GM15510 (cell line): Measurements from ENCODE around the gene DTNBP1.

Experiments
- POLR2A ChIP-seq: IDR thresholded peaks from 3 replicates; pipeline ENCODE4 v1.6.1; 2011; ENCODE audit warnings: borderline replicate concordance; ENCODE audit not compliant: insufficient read length; ENCODE audit errors: extremely low read depth

DTNBP1 gene

DNA sequence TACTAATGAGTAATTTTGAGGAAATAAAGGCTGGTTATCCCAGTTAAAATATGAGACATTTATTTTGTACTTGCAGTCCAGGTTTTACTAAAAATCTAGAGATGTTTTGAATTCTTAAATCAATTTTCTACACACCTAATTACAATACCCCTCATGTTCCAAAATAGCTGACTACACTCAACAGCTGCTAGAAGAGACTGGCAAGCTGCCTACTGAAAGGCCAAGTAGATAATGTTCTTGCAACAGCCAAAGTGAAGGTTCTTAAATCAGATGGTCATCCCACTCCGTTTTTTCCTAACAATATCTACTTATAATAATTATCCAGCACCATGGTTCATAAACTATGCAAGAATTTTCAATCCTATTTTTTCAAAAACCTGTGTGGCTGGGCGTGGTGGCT, 69.0 kb downstream of the DTNBP1 start:
- no peak for TF ChIP-seq POLR2A

DNA sequence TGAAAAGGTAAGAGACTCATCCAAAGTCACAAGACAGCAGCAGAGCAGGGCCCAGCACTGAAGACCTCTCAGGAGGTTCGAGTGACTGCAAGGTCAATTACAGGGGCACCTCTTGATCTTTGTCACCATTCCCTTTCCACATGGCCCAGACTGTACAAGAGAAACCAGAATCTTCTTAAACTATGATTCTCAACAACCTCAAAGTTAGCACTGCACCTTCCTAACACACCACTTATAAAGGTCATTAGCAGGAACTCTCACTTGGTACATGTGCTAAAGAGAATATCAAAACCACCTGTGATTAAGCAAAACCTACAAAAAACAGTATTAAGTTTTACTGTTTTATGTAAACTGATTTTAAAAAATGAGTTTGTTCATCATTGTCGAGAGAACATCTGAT, 70.2 kb downstream of the DTNBP1 start:
- no peak for TF ChIP-seq POLR2A

DNA sequence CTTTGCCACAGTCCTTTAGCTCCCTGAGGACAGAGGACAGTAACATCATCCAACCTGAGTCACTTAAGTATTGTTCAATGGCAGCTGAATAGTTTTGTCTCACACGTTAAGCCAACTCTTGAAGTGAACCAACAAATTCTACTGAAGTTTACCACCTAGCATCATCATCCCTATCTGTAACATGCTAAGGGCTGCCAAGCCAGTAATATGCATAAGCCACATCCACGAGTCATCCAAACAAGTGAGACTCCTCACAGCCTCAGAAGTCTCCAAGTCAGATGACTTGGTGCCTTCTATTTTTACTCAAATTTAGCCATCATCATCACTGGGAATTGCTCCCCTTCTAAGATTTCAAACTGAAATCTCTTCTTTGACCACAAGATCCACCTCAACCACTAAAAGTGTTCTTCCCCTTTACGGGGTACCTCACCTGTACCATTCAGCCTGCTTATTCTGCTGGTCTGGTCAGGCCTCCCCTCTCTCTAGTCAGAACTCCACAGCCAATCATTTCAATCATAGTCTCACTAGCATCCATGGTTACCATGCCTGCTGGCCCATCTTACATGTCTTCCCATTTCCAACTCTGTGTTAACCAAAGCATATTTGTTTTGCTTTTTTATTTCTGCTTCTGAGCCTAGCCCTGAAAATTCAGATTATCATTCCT, 73.7 kb downstream of the DTNBP1 start:
- no peak for TF ChIP-seq POLR2A

DNA sequence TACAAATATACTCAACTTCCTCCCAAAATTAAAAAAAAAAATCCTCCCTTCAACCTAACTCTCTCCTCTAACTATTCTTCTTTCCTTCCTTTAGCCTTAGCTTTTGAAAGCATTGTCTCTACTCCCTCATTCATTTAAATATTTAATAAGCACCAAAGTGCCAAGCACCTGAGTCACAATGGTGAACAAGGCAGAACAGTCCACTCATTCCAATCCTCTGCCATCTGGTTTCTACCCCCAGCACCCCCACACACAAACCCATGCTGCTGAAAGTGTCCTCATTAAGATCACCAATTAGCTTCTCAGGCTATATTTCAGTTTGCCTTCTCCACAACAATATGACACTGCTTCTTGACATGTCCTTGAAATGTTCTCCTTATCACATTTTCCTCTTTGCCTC, 76.3 kb downstream of the DTNBP1 start:
- TF ChIP-seq POLR2A = no peak

DNA sequence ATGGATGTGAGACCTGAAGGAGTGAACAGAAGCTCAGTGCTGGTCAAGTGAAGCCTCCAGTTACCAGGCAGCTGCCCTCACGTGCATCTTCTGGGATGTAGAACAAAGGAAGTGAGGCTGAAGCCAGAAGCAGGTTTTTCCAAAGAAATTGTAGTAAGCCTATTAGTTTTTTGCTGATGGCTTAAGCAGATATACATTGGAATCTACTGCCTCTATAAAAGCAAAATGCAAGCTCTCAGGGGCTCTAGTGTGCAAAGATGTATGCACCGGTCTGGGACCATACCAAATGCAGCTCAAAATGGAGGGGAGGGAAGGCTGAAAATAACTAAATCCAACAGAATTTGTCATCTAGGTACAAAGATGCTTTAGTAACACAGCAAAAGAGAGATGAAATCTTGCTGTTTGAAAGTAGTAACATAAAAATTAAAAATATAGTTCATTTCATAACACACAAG, 77.0 kb downstream of the DTNBP1 start:
- TF ChIP-seq POLR2A = no peak

DNA sequence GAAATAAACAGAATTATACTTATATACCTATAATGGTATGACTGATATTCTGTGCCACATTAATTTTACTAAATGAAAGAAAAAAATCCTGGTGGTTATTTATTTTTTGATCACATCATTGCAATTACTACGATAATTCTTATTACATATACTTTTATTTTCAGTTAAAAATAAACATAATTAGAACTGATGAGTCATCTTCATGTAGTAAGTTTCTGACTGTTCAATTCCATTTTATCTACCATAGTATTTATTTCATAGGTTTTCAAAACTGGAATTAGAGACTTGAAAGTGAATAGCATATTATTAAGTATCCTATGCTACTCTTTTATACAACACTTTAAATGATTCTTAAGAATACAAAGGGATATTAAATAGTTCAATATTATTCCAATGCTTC, 80.3 kb downstream of the DTNBP1 start:
- TF ChIP-seq POLR2A = no peak

DNA sequence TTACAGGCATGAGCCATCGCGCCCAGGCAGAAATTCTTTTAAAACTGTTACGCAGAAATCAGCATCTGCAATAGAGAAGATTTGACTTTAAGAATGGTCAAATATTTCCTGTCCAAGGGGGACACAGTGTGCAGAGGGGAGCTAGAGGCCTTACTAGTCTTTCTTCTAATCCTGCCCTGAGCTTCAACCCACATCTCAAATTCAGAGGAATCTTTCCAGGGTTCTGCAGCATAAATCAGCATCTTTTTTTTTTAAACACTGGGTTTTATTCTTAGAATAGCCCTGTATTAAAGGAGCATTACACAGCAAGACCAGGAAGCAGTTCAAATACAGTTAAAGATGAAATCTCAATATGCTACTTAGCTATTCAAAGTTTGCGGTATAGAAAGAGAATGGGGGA, 81.1 kb downstream of the DTNBP1 start:
- no peak for TF ChIP-seq POLR2A

DNA sequence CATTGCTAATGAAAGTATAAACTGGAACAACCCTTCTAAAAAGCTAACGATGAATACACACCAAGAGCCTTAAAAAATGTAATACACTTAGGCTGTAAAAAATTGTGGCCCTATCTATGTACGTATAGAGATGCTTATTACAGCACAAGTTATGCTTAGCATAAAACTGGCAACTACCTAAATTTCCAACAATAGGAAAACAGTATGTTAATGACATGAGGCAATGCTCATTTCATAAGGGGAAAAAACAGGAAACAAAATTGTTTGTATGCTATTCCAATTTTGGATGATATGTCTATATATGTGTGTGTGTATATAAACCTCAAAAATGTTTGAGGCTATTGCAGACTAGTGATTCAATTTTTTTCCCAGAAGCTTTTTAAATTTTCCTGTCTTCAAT, 82.5 kb downstream of the DTNBP1 start:
- no peak for TF ChIP-seq POLR2A

- TF ChIP-seq POLR2A = no peak
Observed at GRCh38 chr6:15578716-15579391, 84.0 kb downstream of the DTNBP1 start.

GRCh38 chr6:15577550-15578171, 85.2 kb downstream of the DTNBP1 start:
- TF ChIP-seq POLR2A = no peak

DNA sequence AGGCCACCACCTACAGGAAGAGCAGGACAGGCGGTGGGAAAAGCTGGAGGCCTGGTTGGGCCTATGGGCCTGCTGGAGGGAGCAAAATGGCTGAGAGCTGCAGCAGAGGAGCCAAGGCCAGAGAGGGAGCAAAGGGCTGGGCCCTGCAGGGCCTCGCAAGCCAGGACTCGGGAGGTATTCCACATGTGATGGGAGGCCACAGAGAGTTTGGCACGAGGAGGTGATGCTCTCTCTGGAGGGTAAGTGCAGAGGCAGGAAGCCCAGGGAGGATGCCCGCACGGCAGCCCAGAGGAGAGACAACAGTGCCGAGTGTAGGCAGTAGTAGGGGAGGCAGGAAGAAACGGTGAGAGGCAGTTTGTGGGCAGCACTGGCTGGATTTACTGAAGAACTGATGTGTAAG, 85.7 kb downstream of the DTNBP1 start:
- no peak for TF ChIP-seq POLR2A

GRCh38 chr6:15575357-15576033, 87.3 kb downstream of the DTNBP1 start:
- TF ChIP-seq POLR2A = no peak

GRCh38 chr6:15574486-15574885, 88.3 kb downstream of the DTNBP1 start:
- TF ChIP-seq POLR2A = no peak

DNA sequence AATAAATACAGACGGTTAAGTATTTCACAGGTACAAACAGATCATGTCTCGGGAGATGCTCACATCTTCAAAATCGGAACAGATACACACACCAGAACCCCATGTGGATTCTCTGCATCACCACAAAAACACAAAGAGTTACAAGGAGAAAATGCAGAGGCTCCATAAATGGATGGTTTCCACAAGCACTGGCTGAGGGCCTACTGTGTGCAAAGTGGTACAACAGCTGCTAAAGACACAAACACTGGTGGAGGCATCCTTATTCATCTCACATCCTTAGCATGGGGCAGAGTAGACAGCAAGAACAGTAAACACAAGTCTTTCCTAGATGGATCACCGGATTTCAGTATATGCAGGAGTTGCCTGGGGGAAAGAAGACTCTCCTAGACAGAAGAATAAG, 88.8 kb downstream of the DTNBP1 start:
- TF ChIP-seq POLR2A = no peak

DNA sequence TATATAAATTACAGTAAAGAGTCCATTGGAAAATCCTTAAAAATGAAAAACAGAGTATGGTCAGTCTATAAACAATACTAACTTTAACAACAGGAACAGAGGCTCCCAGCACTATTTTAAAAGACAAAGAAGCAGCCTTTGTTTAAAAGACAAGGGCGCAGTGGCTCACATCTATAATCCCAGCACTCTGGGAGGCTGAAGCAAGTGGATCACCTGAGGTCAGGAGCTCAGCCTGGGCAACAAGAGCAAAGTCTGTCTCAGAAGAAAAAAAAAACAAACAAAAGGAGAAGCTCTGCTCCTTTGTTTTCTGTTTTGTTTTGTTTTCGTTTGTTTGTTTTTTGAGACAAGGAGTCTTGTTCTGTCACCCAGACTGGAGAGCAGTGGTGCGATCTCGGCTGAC, 89.4 kb downstream of the DTNBP1 start:
- no peak for TF ChIP-seq POLR2A
